Cardiac septum (tissue), 1 donor: ENCODE data around the gene CD8B2. TPM values are rescaled to one million over a fixed set of nuclear protein-coding genes. Genes with fewer than 3 reads are reported as not detected.
"Not testable (repeated sequence)": the region's sequence is repeated elsewhere in the genome, so short reads cannot be mapped to it uniquely, and the experiment has no call there.

Source experiments
- DNase-seq: peaks from one replicate; pipeline ENCODE4 v3.0.0-alpha.2; 2020; ENCODE audit warnings: low spot score
- intact Hi-C: fragments of 100-400 bp; cut with DNase I; formaldehyde crosslinking; loops from one replicate; pipeline ENCODE4 v1.14.0; 2022
- total RNA-seq: library from RNA; stranded (reverse); fragmentation: NEBNext Ultra II Directional; extraction: Animal tissue kit (Norgen Biotek cat#: 25700); gene quantifications from one replicate; pipeline ENCODE4 v1.2.1, GENCODE V29; 2021
- donor health status: DM: no; HTN: no; CAD: no.

Gene CD8B2
- total RNA-seq, 1 donor from 2014 or later = not detected

- intact Hi-C loops = loop anchor here (5.0 kb wide), 1 partner anchor 37 kb away; no protein-coding TSS in a partner anchor
These were observed 57.8 kb downstream of the CD8B2 start for GRCh38 chr2:106545007-106545406.

DNA sequence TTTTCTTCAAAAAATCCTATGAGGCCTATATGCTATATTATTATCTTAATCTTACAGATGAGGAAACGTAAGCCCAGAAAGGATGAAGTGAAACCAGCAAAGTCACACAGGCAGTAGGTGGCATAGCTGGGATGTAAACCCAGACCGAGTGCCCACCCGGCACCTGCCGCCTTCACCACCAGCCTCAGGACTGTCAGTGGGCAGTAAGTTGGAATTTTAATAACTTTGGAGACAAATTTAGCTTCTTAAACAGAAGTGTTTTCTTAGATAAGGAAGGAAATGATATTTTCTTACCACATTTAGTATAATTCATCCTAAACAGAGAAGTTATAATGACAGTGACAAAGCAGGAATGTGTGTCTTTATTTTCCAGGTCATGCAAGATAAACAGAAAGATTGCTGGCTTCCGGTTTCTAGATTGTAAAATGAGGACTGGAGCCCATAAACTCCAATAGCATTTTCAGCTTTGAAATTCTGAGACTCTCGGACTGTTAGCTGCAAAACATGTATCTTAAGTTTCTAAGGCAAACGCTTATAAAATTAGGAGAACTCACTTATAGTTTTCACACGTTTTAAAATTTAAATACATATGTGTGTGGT lies 59.3 kb downstream of the CD8B2 start:
- intact Hi-C loops = loop anchor here (5.0 kb wide), 1 partner anchor 36 kb away; no protein-coding TSS in a partner anchor
- DNase-seq = no peak

More at GRCh38 chr2:106545007-106545406, 57.8 kb downstream of the CD8B2 start:
- no peak for DNase-seq

- intact Hi-C loops = loop anchor here (5.0 kb wide), 1 partner anchor 35 kb away; no protein-coding TSS in a partner anchor
- no peak for DNase-seq
These were observed 60.2 kb downstream of the CD8B2 start for GRCh38 chr2:106547164-106547903.

- no peak for DNase-seq
- intact Hi-C loops = no loop called here
These were observed 64.4 kb downstream of the CD8B2 start for GRCh38 chr2:106551417-106552130.

GRCh38 chr2:106552921-106553320 lies 65.8 kb downstream of the CD8B2 start:
- no peak for DNase-seq
- intact Hi-C loops = no loop called here

- DNase-seq = no peak
- intact Hi-C loops = no loop called here
These were observed 66.2 kb downstream of the CD8B2 start for GRCh38 chr2:106553321-106553720.

DNA sequence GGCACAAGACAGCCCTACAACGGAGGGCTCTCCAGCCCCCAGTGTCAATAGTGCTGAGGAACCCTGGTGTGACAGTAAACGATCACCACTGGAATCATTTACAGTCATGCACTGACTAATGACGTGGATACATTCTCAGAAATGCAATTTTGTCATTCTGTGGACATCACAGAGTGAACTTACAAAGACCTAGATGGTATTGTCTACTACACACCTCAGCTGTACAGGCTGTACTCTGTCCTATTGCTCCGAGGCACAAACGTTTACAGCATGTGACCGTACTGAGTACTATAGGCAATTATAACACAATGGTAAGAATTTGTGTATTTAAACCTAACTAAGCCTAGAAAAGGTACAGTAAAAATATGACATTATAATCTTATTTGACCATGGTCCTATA lies 67.2 kb downstream of the CD8B2 start:
- intact Hi-C loops = no loop called here
- no peak for DNase-seq

GRCh38 chr2:106555053-106555452 lies 67.9 kb downstream of the CD8B2 start:
- no peak for DNase-seq
- intact Hi-C loops = no loop called here

DNA sequence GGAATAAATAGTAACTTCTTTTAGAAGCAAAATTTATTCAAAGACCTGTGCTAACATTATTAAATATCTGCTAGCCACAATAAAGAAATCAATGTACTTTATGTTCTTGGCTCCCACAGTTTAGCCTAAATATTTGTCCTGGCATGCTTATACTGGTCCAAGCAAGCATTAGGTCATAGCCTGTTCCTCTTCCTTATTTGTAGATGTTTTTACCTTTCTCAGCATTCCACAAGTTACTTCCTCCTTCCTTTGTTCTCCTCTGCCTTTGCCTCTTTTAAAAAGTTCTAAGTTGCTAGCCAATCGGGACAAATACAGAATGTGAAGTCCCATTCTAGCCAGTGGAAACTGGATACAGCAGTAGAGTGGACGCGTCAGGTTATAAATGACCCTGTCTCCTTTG lies 72.6 kb downstream of the CD8B2 start:
- DNase-seq, intact Hi-C loops: not testable (repeated sequence)

DNA sequence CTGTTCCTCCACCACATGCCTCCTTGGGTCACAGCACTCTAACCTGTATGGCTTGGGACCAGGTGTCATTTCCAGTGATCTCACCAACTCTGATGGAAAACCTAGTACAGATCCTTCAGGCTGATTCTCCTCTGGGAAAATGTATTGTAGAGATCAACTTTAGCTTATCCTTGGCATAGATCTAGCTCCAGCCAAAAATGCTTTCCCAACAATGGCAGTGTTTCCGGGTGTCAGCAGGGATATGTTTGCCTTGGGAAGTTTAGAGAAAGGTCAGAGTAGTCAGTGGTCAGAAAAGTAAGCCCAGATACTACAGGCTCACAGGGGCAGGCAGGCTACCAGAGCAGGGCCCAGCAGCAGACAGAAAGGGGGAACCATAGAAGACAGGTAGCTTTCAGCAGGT lies 73.6 kb downstream of the CD8B2 start:
- no peak for DNase-seq
- intact Hi-C loops = no loop called here

DNA sequence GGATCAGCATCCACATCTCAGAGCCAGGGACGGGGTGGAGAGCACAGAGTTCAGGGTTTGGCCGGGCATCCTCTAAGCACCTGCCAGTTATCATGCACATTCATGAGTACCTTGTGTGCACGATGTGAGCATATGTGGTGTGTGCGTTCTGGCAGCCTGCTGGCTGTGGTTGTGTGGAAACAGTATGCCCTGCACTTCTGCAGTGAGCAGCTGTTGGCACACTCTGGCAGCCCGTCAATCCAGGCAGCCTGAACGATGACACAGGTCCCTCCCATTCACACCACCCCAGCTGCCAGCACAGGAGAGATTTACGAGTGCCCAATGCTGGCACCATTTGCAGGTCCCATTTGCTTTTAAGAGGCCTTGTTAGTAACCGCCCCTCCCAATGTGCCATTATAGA lies 74.2 kb downstream of the CD8B2 start:
- intact Hi-C loops = no loop called here
- DNase-seq = no peak

DNA sequence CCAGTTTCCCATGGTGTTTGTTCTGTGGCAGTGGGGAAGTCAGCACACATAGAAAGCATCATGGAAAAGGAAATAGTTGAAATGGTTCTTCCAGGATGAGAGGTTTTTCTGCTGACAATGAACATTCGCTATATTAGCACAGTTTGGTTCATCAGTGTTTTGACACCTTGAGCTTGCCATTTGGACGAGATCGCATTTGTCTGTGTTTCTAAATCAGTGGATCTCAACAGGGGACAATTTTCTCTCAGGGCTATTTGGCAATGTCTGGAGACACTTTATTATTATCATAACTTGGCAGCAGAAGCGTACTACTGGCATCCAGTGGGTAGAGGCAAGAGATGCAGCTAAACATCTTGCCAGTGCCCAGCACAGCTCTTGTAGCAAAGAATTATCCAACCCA lies 74.6 kb downstream of the CD8B2 start:
- no peak for DNase-seq
- intact Hi-C loops = no loop called here

GRCh38 chr2:106562268-106563186 lies 75.4 kb downstream of the CD8B2 start:
- DNase-seq = no peak
- intact Hi-C loops = no loop called here

GRCh38 chr2:106563195-106563594 lies 76.0 kb downstream of the CD8B2 start:
- intact Hi-C loops = no loop called here
- no peak for DNase-seq

DNA sequence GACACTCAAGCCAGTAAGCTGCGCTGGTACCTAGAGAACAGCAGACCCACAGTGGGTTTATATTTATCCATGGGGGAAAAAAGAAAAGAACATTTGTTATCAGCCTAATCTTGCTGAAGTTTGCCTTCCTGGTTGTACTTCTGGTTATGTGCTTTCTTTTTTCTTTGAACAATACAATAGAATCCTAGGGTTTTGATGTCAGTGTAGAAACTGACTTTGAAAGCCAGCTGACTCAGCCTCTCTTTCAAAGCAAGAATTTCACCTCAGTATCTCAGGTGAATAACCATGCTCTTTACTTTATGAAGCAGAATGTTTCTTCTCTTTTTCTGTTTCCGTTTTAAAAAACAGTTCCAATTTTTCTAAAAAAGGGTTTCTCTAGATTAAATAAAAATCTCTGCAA lies 78.4 kb downstream of the CD8B2 start:
- DNase-seq = no peak
- intact Hi-C loops = loop anchor here (2.0 kb wide), 1 partner anchor 17 kb away; no protein-coding TSS in a partner anchor

- peak; percentile 84 for DNase-seq
- intact Hi-C loops = no loop called here
These were observed 78.9 kb downstream of the CD8B2 start for GRCh38 chr2:106566050-106566449.

- DNase-seq, intact Hi-C loops: not testable (repeated sequence)
These were observed 79.3 kb downstream of the CD8B2 start for GRCh38 chr2:106566484-106566883.

DNA sequence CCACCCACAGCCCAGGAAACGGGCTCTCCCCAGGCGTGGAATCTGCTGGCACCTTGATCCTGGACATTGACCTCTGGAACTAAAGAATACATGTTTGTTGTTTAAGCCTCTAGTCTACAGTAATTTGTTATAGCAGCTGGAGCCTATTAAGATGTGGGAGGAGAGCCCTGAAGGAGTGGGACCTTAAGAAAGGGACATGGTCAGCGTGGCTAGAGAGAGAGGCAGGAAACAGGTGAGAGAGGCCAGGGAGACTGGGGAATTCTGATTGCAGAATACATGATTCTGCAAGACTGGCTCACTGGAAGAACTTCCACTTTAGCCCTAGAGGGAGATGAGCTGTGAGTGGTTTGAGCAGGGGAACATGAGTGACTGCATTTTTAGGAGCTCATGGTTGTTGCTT lies 83.2 kb downstream of the CD8B2 start:
- no peak for DNase-seq
- intact Hi-C loops = no loop called here
